Germinal center (tissue), 1 donor: Measurements from ENCODE around the gene PCDHB12.
"Not testable (repeated sequence)": the region's sequence is repeated elsewhere in the genome, so short reads cannot be mapped to it uniquely, and the experiment has no call there.

Source experiments
- DNase-seq: peaks from one replicate; pipeline ENCODE4 v3.0.0; 2012; ENCODE audit warnings: mixed read lengths, low spot score

The PCDHB12 gene

GRCh38 chr5:141210281-141210680, 1.8 kb downstream of the PCDHB12 start:
- not testable (repeated sequence) for DNase-seq

GRCh38 chr5:141210849-141211248, 2.3 kb downstream of the PCDHB12 start:
- not testable (repeated sequence) for DNase-seq

- DNase-seq: not testable (repeated sequence)
Observed at GRCh38 chr5:141213656-141214339, 5.3 kb downstream of the PCDHB12 start, which contains the start of gene PCDHB13. Gene PCDHB13 (plus strand): TSS chr5:141213919. CDS start chr5:141214124, 205 bp downstream.

GRCh38 chr5:141214583-141214982, 6.1 kb downstream of the PCDHB12 start:
- DNase-seq: not testable (repeated sequence)

GRCh38 chr5:141215504-141215903, 7.0 kb downstream of the PCDHB12 start:
- not testable (repeated sequence) for DNase-seq

GRCh38 chr5:141216035-141216434, 7.5 kb downstream of the PCDHB12 start:
- DNase-seq: not testable (repeated sequence)

- no peak for DNase-seq
Observed at GRCh38 chr5:141223112-141223783, 14.7 kb downstream of the PCDHB12 start, which contains the start of gene PCDHB14. Gene PCDHB14 (plus strand): TSS chr5:141223343. CDS start chr5:141223506, 163 bp downstream.

- not testable (repeated sequence) for DNase-seq
Observed at GRCh38 chr5:141224844-141225243, 16.3 kb downstream of the PCDHB12 start.

GRCh38 chr5:141225421-141225820, 16.9 kb downstream of the PCDHB12 start:
- DNase-seq: not testable (repeated sequence)

- DNase-seq: no peak
Observed at GRCh38 chr5:141234109-141234667, 25.7 kb downstream of the PCDHB12 start.

GRCh38 chr5:141235922-141236321, 27.4 kb downstream of the PCDHB12 start:
- DNase-seq: not testable (repeated sequence)

- DNase-seq: no peak
Observed at GRCh38 chr5:141236516-141237313, 28.2 kb downstream of the PCDHB12 start.

GRCh38 chr5:141241496-141241895, 33.0 kb downstream of the PCDHB12 start:
- no peak for DNase-seq

- peak; percentile 7 for DNase-seq
Observed at GRCh38 chr5:141245250-141245717, 36.8 kb downstream of the PCDHB12 start, which contains the start of gene PCDHB15. Gene PCDHB15 (plus strand): TSS chr5:141245395. CDS start chr5:141245579, 184 bp downstream.

- not testable (repeated sequence) for DNase-seq
Observed at GRCh38 chr5:141246971-141247370, 38.5 kb downstream of the PCDHB12 start.

GRCh38 chr5:141247434-141247833, 38.9 kb downstream of the PCDHB12 start:
- DNase-seq: not testable (repeated sequence)

GRCh38 chr5:141250576-141250975, 42.1 kb downstream of the PCDHB12 start:
- DNase-seq: no peak

- DNase-seq: no peak
Observed at GRCh38 chr5:141258464-141258863, 49.9 kb downstream of the PCDHB12 start.

GRCh38 chr5:141258948-141259347, 50.4 kb downstream of the PCDHB12 start:
- DNase-seq: no peak

- DNase-seq: no peak
Observed at GRCh38 chr5:141260458-141261237, 52.1 kb downstream of the PCDHB12 start.

- DNase-seq: no peak
Observed at GRCh38 chr5:141261238-141261546, 52.7 kb downstream of the PCDHB12 start.
